Hematopoietic multipotent progenitor cell treated with erythropoietin and hydrocortisone succinate and interleukin-3 and kit ligand, for 4 days (in vitro differentiated cells): ENCODE data around the gene ARRB1.
"Not testable (repeated sequence)": the region's sequence is repeated elsewhere in the genome, so short reads cannot be mapped to it uniquely, and the experiment has no call there.

Experiments
- DNase-seq: peaks from one replicate; pipeline ENCODE4 v3.0.0-alpha.2; 2015

Gene ARRB1

DNA sequence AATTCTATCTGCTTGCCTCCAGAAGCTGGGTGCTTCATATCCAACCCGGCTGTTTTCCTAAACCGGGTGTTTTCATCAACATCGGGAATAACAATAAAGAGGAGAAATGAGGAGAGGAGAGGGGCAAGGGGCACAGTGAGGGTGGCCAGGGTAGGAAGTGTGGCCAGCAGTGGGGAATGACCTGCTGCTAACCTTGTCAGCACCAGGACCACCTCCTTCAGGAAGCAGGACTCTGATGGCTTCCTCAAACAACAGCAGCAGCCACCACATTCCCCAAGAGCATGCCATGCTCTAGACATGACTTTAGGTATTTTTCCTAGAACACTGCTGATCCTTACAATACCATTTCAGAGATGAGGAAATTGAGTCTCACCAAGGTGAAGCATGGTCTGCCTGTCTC, 58.5 kb downstream of the ARRB1 start:
- DNase-seq: no peak

DNA sequence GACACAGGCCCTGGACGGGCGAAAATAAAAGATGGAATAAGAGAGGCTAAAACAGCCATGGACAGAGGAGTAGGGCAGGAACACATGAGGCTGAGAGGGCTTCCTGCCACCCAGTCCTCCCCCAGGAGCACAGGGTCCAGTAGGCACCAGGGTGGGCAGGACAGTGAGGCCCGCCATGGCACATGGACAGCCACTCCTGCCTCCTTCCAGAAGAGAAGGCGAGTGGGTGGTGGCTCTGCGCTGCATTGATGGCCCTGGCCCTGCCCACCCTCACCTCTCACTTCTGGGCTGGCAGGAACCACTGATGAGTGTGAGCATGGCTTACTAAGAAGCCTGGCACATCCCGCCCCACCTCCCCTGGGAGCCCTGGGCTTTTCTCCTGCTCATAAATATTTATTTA, 59.7 kb downstream of the ARRB1 start:
- DNase-seq: no peak

DNA sequence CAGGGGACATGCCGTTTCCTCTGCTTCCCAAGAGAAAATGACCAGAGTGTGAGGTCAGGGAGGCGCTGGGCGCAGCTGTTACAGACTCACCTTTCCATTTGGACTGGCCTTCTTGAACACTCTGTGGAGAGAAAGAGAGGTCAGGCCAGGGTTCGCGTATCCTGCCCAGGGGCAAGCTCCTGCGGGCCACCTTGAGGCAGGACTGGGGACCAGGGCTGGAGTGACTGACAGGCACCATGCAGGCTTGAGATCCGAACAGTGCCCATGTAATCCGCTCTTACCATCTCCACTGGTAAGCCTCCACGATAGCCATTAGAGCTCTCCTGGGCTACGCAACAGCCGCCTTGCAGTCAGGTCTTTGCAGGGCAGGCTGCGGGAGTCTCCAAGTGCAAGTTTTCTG, 61.5 kb downstream of the ARRB1 start:
- DNase-seq: no peak

DNA sequence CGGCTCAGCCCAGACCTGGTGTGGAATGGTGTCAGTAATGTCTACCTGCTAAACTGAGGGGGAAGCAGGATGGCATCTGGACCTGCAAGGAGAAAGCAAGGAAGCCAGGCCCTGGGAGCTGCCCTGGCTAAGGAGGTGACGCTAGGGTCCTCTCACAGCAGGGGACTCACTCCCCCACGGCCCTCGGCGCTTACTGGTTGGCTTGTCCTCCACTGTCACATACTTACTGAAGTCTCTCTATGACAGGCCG, 62.0 kb downstream of the ARRB1 start:
- no peak for DNase-seq

DNA sequence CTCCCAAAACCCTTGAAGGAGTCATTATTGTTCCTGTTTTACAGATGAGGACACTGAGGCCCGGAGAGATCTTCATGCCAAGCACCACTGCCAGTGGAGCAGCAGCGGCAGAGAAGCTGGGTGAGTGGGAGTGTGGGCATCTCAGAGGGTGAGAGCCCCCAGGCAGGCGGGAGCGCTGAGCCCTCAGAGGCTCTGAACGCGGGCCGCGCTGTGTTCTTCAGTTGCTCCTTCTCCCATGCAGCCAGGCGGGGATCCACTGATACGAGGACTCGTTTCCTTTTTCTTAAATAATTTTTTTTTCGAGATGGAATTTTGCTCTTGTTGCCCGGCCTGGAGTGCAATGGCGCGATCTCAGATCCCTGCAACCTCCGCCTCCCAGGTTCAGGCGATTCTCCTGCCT, 63.9 kb downstream of the ARRB1 start:
- DNase-seq: no peak

DNA sequence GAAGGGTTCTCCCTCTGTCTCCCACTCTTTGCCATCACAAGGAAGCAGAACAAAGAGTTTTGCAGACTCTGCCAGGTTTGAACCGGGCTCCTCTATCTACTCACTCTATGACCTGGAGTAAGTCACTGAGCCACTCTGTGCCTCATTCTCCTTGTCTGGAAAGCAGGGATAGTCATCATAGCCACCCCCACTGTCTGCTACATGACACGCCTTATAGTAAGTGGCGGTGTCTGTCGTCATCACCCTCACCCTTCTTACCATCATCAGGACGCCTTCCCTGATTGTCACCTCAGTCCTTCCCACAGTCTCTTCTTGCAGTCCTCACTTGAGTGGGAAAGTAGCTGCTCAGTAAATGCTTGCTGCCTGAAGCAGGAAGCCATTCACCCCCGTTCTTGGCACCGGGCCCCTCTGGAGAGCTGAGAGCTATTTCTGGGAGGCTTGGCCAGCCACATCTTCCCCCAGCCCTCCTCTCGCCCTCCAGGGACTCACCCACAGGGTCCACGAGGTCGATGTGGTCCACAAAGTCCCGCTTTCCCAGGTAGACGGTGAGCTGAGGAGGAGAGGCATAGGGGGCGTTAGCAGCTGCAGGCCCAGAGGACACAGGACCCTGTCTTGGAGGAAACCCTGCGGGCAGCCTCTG, 64.5 kb downstream of the ARRB1 start:
- no peak for DNase-seq

DNA sequence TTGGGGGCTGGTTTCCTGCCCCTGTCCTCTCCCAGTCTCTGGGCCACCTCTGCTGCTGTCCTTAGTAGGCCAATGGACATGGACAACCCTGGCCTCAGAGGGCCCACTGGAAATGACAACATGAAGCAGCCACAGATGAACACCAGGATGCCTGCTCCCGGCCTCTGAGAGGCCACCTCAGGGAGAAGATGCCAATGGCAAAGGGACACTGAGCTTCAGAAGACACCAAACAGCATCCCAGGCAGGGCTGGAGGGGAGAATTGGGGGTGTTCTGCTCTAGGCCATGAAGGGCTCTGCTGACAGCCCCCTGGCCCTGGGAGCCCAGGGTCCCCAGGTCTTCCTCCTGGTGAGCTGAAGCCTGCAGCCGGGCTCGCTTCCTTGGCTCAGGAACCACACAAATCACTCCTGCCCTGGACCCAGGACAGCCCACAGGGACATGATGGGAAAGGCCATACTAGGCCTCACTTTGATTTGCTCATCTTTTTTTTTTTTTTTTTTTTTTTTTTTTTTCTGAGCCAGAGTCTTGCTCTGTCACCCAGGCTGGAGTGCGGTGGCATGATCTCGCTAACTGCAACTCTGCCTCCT, 65.6 kb downstream of the ARRB1 start:
- DNase-seq: no peak

DNA sequence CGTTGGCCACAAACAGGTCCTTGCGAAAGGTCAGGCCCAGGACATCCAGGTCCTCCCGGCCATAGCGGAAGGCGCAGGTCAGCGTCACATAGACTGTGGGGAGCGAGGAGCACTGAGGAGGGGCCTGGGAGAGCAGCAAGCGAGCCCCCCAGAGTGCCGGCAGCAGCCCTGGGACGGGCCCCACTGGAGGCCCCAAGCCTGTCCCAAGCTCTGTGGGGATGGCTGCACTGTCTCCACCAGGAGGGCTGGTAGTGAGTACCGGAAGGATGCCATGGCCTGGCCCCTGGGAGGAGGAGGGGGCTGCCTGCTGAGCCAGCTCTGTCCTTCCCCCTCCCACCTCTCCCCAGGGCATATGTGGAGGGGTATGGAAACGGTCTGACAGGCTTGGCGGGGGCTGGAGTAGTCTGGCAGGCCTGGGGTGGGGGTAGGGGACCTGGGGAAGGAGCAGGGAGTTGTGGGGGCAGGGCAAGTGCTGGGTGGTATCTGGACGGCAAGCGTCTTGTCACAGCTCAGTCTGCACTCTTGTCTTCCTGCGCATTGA, 68.0 kb downstream of the ARRB1 start:
- no peak for DNase-seq

DNA sequence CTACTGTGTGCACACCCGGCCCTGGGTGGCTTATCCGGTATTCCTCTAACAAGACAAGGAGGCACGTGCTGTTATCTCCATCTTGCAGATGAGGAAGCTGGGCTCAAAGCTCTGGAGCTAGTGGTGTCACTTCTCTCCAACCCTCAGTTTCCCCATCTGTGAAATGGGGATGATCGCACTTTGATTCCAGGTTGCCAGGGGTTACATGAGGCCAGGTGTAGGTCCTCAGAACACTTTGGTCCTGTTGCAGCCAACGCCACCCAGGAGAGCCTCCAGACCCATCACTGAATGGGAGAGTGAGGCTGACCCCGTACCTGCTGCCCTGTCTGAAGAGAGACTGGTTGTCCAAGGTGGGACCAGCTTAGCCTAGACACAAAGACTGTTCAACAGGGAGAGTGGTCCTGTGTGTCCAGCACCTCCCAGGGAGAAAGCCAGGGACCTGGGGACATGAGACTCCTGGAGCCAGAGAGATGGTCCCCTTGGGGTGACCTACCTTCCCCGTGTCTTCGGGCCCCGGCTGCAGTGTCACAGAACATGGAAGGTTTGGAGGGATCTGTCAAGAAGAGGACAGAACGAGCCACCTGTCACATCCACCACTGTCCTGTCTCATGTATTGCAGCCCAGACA, 69.9 kb downstream of the ARRB1 start:
- DNase-seq: no peak

DNA sequence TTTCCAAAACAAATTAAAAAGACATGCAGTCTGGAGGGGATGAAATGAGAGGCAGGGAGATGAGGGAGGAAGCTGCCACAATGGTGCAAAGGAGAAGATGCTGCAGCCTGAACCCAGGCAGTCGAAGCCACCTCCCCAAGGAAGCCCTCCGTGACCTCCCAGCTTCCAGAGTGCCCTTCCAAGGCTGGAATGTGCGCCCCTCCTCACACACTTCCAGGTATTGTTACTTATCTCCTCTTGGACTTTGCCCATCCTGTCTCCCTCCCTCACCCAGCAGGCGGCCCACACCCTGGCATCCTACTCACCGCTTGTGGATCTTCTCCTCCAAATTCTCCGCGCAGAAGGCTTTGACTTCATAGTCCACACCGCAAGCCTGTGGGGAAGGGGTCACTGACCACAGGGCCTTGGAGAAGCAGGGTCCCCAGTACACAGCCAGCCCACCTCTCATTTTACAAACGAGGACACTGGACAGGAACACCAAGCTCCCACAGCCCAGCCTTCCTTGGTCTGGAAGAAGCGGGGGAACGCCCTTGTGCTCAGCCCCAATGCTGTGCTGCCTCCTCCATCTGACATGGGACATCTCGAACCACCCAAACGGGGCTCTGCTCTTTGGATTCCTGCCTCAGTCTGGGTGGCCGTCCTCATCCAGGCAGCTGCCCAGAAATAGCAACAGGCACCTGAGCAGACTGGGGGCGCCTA, 70.5 kb downstream of the ARRB1 start:
- no peak for DNase-seq

DNA sequence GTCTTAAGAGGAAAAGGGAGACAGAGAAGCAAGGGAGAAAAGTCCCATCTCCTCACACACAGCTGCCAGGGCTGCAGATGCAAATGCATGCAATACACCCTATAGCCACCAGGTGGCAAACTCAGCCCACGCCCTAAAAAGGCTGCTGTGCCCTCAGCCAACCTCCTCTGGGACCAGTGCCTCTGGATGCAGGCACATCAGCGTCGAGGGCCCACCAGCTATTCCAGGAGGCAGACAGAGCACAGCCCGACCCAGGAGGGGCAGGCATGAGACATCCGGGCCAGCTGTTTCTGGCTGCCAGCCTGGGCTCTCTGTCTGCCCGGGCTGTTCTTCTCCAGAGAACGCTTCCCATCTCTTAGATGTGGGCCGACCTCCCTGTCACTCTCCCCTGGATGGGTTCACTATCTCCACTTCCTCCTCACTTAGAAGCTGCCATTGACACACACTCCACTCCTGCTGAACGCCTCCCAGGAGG, 71.2 kb downstream of the ARRB1 start:
- peak; percentile 89 for DNase-seq

DNA sequence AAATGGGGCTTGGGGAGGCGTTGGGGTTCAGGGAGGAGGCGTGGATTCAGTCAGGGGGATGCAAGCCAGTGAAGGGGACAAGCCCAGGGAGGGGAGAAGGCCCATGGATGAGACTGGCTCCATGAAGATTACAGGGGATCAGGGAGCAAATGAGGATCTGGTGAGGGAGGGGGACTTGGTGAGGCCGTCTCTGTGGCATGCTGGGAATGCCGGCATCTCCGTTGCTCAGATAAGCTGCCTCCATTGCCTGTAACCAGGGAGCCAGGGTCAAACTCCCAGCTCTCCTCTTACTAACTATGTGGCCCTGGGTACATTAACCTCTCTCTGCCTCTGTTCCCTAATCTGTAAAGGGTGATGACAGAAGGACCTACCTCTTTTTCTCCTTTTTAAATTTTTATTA, 72.2 kb downstream of the ARRB1 start:
- DNase-seq: no peak

DNA sequence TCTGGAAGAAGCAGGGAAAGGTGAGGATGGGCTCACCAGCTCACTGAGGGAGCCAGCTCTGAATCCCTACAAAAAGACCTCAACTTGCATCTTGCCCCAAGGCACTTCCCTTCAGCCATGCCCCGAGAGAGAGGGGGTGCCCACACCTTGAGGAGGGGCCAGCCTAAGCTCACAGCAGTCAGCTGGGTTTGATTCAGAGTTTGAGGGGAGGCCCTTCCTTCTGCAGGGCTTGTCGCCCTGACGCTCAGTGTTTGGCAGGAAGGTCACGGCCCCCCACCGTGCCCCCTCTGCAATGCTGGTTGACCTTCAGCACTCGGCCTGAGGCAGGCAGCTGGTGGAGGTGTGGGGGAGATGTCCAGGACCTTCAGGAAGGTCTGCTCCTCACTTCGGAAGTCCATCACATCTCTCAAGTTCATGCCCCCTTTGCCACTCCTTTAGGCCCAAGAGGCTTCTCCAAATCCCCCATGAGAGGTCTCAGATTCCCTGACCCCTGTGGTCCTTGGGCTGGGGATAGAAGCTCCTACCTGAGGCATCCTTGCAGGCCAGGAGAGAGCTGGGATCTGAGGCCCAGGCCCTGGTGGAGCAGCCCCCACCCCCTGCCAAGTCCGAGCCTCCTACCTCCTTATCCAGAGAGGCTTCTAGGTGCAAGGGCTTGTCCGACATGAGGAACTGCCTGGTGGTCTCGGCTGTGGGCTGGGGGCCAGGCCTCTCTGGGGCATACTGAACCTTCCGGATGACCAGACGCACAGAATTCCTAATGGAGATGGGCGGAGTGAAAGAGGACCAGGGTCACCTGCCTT, 73.3 kb downstream of the ARRB1 start:
- no peak for DNase-seq

DNA sequence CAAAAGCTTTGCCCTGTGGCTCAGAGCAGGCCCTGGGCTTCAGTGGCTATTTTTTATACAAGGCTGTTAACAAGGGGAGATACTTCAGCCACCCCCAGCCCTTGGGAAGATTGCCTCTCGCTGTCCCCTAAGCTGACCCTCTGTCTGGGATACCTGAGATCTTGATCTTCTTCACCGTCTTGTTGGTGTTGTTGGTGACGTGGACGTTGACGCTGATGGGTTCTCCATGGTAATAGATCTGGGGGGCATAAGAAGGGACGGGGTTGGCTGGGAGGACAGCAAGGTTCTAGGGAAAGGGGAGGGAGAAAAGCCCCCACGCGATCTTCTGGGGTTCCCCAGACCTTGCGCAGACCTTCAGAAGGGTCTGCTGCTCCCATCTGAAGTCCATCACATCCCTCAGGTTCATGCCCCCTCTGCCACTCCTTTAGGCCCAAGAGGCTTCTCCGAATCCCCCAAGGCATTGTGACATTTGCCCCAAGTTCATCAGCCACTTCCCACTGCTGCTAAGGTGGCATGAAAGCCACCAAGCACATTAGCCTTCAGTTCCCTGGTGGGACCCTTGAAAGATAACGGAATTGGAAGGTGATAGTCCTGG, 74.2 kb downstream of the ARRB1 start:
- no peak for DNase-seq

DNA sequence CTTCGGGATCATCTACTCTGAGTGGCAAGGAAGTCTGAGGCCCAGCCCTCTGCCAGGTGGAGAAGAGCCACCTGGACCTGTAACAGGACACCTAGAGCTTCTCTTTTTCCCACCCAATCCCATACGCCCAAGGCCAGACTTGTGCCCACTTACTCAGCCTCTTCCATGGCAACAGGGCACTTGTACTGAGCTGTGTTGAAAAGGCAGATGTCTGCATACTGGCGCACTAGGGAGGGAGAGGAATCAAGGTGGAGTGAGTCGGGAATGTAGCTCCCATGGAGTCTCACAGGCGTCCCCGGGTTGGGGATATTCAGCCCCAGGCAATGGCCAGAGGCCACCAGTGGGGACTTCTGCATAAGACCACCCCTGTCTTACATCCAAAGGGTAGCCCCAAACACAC, 74.8 kb downstream of the ARRB1 start:
- DNase-seq: no peak

DNA sequence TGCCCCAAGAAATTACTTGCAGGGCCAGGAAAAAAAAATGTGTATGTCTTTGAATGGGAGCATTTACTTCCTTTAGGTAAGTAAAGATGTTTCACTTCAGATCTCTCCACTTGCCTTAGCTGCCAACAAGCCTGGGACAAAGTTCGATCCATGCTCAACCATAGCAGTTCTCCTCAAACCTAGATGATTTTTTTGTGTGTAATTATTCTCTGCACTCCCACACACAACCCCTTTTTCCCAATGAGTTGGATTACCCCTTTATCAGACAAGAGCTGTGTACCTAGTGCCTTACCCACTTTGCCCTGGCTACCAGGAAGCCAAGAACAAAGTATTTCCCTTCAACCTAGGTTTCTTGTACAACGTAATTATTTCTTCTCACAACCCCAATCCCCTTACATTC, 75.3 kb downstream of the ARRB1 start:
- no peak for DNase-seq

DNA sequence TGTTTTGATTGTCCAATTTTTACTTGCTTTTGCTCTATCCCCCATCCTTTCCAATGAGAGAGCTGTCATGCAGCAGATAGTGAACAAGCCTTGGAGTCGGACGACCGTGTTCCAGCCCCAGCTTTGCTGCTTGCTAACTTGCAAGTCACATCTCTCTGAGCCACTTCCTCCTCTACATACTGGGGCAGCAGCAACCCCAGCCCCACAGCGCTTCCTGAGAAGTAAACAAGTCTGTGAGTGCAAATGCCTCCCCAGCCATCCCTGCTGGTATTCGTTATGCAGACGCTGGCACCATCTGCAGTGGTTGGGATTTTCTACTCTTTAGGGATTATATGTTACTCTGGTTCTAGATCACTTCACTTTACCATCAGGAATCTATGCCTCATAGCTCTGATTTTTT, 75.9 kb downstream of the ARRB1 start:
- peak; percentile 91 for DNase-seq

DNA sequence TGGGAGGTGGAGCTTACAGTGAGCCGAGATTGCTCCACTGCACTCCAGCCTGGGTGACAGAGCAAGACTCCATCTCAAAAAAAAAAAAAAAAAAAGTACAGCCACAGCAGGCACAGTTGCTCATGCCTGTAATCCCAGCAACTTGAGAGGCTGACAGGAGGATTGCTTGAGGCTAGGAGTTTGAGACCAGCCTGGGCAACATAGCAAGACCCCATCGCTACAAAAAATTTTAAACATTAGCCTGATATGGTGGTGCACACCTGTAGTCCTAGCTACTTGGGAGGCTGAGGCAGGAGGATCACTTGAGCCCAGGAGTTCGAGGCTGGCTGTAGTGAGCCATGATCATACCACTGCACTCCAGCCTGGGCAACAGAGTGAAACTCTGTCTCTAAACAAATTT, 76.7 kb downstream of the ARRB1 start:
- not testable (repeated sequence) for DNase-seq

DNA sequence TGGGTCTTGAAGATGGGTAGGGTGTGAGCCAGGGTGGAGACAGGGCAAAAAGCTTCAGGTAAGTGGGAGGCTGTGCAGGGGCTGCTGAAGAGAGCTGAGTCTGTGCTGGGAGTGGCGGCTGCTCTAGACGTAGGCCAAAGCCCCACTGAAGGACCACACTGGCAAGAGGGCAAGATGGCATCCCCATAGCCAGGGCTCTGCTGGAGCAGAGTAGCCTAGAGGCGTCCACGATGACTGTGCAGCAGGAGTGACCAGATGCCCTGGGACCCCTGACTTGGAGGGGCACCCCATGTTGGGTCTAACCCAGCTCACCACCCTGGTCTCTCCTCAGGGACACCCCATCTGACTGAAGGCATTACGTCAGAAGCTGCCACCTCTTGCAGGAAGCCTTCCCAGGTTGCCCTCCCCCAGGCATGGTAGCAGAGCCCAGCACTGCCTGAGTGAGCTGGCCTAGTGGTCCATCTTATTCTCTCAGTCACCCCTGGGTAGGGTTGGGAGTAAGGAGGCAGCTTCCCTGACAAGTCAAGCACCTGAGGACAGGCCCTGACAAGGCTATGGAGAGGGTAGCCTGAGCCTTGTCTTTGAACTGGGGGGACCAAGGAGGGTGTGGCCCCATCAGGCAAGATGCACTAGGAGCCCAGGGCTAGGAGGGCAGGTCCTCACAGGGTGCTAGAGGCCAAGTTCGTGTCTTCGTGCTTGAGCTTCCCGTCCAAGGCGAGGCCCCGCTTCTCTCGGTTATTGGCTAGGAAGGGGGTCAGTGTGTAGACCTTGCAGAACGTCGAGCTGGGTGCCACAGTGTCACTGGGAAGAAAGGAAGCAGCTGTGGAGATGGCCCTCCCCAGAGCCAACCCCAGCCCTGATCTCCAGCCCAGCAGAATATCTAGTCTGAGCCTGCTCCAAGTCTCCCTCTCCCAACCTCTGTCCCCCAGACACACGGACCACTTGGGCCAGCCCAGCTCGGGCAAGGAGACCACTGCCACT, 77.8 kb downstream of the ARRB1 start:
- no peak for DNase-seq

DNA sequence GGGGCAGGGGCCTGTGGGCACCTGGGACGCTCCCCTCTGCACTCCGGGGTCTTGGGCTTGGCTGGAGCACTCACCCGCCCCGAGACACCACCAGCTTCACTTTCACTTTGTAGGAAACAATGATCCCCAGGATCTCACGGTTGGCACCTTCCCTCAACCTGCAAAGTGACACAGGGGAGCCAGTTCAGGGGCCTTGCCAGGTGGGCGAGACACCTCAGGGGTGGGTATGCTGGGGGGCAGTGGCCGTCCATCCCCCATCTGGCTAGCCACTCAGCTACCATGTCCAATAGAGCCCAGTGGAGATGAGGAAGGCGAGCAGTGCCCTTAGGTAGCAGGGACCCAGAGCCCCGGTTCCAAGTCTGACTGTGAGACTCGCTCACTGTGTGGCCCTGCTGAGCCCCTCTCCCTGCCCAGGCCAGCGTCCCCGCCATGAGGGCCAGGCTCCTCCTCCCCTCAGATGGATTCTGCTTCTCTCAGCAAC, 78.6 kb downstream of the ARRB1 start:
- DNase-seq: no peak

DNA sequence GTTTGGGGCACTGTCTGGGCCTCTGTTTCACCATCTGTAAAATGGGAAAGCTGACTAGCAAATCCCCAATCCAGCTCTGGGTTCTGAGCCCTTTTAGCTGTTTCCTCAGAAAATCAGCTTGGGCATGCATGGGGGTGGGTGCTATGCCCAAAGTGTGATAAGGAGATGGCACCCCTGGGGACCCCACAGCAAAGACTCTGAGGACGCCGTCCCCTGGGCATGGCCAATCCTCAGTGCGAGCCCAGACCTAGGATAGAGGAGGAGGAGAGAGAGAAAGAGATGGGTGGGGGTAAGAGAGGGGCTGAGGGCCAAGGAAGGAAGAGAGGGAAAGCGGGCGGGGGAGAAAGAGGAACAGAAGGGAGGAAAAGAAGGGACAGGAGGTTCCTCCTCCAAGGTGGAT, 79.1 kb downstream of the ARRB1 start:
- no peak for DNase-seq
